GM12864 (cell line): ENCODE measurements around the gene PSG7.
"Not testable (repeated sequence)": the region's sequence is repeated elsewhere in the genome, so short reads cannot be mapped to it uniquely, and the experiment has no call there.

Source experiments
- DNase-seq: peaks from one replicate; pipeline ENCODE4 v3.0.0-alpha.2; 2011; ENCODE audit warnings: low read depth
- H3K4me3 ChIP-seq: 2 replicates; pipeline ENCODE4 v1.5.1; 2011; ENCODE audit warnings: mild to moderate bottlenecking, low read depth, low read length, control low read depth

Gene PSG7

GRCh38 chr19:42874901-42875813 lies 61.9 kb downstream of the PSG7 start:
- H3K4me3 ChIP-seq, DNase-seq: not testable (repeated sequence)

DNA sequence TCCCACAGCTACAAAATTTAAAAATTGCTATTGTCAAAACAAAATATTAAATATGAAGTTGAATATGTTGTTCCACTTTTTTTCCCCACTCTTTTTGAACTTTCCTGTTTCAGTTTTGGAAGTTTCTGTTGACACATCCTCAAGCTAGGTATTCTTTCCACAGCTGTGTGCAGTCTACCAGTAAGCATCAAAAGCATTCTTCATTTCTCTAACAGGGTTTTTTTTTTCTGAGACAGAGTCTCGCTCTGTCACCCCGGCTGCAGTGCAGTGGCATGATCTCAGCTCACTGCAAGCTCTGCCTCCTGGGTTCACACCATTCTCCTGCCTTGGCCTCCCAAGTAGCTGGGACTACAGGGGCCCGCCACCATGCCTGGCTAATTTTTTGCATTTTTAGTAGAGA lies 62.9 kb downstream of the PSG7 start:
- H3K4me3 ChIP-seq, DNase-seq: not testable (repeated sequence)
